ENCODE results near the gene ZNF740.

ZNF740 gene

DNA sequence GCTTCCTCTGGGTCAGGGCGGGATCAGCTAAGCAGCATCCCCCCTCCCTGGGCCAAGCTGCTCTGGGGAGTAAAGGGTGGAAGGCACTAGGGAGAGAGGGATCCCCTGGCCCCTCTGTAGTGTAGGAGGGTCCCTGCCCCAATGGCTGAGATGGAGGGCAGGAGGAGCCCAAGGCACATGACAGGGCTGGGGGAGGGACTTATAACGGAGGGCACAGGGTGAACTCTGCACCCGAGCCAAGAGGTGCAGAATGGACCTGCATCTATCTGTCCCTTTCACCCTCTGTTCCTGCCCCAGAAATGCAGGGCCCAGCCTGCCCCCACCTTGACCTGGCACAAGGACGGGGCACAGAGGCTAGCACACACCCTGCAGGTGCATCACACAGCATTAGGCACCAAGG is 30.3 kb downstream of the ZNF740 start:
- Mint-ChIP-seq H3K4me3 (no peak overlapping the region), H3K27ac (no peak overlapping the region), H3K27me3 (no peaks in the 10 kb centered on the region), H3K4me1 (ENCODE audit: low read depth) (peaks cover 67% of the 10 kb centered on the region), H3K36me3 (no peaks in the 10 kb centered on the region), H3K9me3 (ENCODE audit: low read depth) (no peaks in the 10 kb centered on the region)

DNA sequence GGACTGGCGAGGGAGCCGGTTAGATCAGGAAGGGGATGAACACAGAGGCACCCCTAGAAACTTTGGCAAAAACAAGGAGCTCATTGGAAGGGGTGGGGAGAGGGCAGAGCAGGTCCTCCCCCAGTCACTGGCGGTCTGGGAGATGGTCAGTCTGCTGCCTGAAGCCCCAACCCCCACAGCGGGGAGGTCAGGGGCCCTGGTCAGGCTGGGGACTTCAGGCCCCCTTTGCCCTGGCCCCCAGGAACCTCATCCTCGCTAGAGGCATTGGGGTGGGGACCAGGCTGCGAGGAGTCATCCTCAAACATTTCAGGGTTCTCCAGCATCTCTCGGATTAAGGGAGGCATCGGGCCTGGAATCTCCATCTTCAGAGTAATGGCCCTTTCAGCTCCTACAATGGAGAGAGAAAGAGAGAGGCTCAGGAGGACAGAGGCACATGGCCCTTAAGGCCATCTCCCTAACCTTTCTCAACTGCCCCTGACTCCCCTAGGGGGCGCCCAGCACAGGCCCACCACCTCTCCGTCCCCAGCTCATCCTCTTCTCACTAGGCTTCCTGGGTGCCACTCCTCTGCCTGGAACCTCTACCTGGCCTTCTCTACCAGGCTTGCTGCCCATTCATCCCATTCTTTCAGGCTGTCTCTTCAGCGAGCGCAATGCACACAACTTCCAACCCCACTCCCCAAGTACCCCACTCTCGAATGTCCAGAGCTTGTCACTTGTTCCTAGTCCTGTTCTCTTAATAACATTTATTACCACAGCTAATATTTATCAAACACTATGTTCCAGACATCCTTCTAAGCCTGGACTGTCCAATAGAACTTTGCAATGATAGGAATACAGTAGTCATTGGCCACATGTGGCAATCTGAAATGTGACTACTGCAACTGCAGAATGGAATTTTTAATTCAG is 31.2 kb downstream of the ZNF740 start:
- Mint-ChIP-seq H3K4me1 (ENCODE audit: low read depth) (peaks cover 67% of the 10 kb centered on the region), H3K4me3 (no peak overlapping the region), H3K36me3 (no peaks in the 10 kb centered on the region), H3K27ac (peak overlapping the region; percentile 50), H3K9me3 (ENCODE audit: low read depth) (no peaks in the 10 kb centered on the region), H3K27me3 (no peaks in the 10 kb centered on the region)

- Mint-ChIP-seq H3K27ac (peak overlapping the region; percentile 72), H3K36me3 (no peaks in the 10 kb centered on the region), H3K9me3 (ENCODE audit: low read depth) (no peaks in the 10 kb centered on the region), H3K27me3 (no peaks in the 10 kb centered on the region), H3K4me3 (no peak overlapping the region), H3K4me1 (ENCODE audit: low read depth) (peaks cover 69% of the 10 kb centered on the region)
These were observed 32.4 kb downstream of the ZNF740 start for GRCh38 chr12:53212931-53213330.

DNA sequence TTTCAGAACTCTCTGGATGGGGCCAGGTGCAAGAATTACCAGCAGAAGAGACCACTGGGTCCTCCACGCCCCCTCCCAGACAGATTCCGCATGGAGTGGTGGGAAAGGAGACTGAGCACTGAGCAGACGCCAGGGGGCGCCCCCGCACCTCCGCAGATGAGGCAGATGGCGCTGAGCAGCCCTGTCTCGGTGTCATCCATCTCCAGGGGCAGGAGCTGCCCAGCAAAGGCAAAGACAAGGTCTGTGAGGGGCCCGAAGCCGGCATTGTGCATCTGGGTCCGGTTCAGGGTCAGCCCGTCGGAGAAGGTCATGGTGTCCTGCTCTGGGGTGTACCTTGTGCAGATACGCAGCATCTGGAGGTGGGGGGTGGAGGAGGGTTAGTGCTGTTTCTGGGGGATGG is 32.8 kb downstream of the ZNF740 start:
- Mint-ChIP-seq H3K4me1 (ENCODE audit: low read depth) (peaks cover 67% of the 10 kb centered on the region), H3K9me3 (ENCODE audit: low read depth) (no peaks in the 10 kb centered on the region), H3K4me3 (peak overlapping the region; percentile 5), H3K27me3 (no peaks in the 10 kb centered on the region), H3K36me3 (no peaks in the 10 kb centered on the region), H3K27ac (peak overlapping the region; percentile 72)

- no peak overlapping the region for H3K4me3 Mint-ChIP-seq
- no peaks in the 10 kb centered on the region for H3K27me3 Mint-ChIP-seq
- peaks cover 65% of the 10 kb centered on the region for H3K4me1 Mint-ChIP-seq (ENCODE audit: low read depth)
- no peaks in the 10 kb centered on the region for H3K9me3 Mint-ChIP-seq (ENCODE audit: low read depth)
- peak overlapping the region; percentile 41 for H3K27ac Mint-ChIP-seq
- no peaks in the 10 kb centered on the region for H3K36me3 Mint-ChIP-seq
These were observed 33.7 kb downstream of the ZNF740 start for GRCh38 chr12:53214221-53214620.

GRCh38 chr12:53214687-53215455 is 34.3 kb downstream of the ZNF740 start:
- Mint-ChIP-seq H3K4me3 (no peak overlapping the region), H3K27ac (peak overlapping the region; percentile 78), H3K27me3 (no peaks in the 10 kb centered on the region), H3K9me3 (ENCODE audit: low read depth) (no peaks in the 10 kb centered on the region), H3K4me1 (ENCODE audit: low read depth) (peaks cover 64% of the 10 kb centered on the region), H3K36me3 (no peaks in the 10 kb centered on the region)

DNA sequence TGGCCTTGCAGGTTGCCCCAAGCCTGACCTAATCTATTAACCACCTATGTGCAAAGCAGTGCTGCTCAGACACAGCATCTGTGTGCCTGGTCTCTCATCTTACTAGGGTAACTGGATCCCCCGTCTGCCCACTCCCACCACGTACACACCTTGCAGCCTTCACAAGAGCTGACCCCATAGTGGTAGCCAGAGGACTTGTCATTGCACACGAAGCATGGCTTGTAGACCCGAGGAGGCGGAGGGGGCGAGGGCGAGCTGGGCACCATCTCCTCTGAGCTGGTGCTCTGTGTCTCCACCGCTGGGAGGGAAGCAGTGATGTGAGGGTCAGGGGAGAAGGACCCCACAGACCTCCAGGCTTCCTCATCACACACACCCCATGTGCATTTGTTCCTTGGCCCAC is 35.0 kb downstream of the ZNF740 start:
- H3K4me1 Mint-ChIP-seq (ENCODE audit: low read depth): peaks cover 65% of the 10 kb centered on the region
- H3K27me3 Mint-ChIP-seq: no peaks in the 10 kb centered on the region
- peak overlapping the region; percentile 78 for H3K27ac Mint-ChIP-seq
- H3K4me3 Mint-ChIP-seq: peak overlapping the region; percentile 75
- H3K9me3 Mint-ChIP-seq (ENCODE audit: low read depth): no peaks in the 10 kb centered on the region
- no peaks in the 10 kb centered on the region for H3K36me3 Mint-ChIP-seq

DNA sequence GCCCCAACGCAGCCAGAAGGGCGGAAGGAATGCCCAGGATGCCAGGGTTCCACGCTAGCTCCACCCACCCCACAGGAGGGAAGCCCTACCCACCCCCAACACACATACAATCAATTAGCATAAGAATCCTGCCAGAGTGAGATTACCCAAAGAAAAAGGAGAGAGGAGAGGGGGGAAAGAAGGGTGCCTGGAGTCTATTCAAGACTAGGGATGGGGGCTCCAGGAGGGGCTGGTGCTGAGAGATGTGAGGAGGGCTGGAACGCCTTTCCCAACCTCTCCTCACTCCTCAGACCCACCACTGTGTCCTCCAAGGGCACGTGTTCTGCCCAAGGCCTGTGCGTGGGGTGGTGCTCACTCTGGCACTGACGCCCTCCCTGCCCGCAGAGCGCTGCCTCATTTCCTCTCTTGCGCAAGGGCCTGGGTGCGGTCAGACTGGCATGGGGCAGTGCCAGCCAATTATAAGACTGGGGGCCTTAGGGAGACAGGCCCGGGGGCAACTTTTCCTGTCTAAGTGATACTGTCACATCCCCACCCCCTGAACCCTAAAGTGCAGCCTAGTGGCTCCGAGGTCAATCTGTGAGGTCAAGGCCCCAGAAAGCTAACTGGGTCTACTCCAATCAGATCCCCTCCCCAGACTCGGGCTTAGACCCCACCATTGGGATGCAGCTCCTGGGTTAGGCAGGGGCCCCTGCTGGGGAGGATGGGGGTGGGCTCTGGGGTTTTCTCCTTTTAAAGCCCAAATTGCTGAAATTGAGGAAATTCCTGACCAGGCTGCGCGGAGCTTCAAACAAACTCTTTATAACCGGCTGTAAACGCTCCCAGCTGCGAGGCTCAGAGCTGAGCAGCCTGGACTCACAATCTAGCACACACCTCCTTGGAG is 36.8 kb downstream of the ZNF740 start:
- no peaks in the 10 kb centered on the region for H3K9me3 Mint-ChIP-seq (ENCODE audit: low read depth)
- peaks cover 70% of the 10 kb centered on the region for H3K4me1 Mint-ChIP-seq (ENCODE audit: low read depth)
- peak overlapping the region; percentile 89 for H3K27ac Mint-ChIP-seq
- H3K4me3 Mint-ChIP-seq: peak overlapping the region; percentile 96
- no peaks in the 10 kb centered on the region for H3K27me3 Mint-ChIP-seq
- H3K36me3 Mint-ChIP-seq: no peaks in the 10 kb centered on the region

DNA sequence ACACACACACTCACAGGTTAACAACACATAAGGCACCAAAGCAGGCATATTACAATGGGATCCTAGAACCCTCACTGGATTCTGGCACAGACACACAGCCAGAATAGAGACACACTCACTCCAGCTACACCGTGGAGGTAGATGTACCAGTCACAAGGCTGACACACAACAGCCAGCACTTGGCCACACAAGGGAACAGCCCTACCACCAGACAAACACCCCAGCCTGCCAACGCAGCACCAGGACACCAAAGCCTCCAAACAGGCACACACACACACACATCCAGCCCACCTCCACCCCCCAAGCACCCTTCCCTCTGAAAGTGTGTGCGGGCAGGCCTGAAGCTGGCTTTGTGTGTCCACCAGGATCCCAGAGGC is 37.4 kb downstream of the ZNF740 start:
- H3K9me3 Mint-ChIP-seq (ENCODE audit: low read depth): no peaks in the 10 kb centered on the region
- H3K27ac Mint-ChIP-seq: peak overlapping the region; percentile 89
- H3K4me3 Mint-ChIP-seq: peak overlapping the region; percentile 96
- no peaks in the 10 kb centered on the region for H3K27me3 Mint-ChIP-seq
- peaks cover 73% of the 10 kb centered on the region for H3K4me1 Mint-ChIP-seq (ENCODE audit: low read depth)
- no peaks in the 10 kb centered on the region for H3K36me3 Mint-ChIP-seq

DNA sequence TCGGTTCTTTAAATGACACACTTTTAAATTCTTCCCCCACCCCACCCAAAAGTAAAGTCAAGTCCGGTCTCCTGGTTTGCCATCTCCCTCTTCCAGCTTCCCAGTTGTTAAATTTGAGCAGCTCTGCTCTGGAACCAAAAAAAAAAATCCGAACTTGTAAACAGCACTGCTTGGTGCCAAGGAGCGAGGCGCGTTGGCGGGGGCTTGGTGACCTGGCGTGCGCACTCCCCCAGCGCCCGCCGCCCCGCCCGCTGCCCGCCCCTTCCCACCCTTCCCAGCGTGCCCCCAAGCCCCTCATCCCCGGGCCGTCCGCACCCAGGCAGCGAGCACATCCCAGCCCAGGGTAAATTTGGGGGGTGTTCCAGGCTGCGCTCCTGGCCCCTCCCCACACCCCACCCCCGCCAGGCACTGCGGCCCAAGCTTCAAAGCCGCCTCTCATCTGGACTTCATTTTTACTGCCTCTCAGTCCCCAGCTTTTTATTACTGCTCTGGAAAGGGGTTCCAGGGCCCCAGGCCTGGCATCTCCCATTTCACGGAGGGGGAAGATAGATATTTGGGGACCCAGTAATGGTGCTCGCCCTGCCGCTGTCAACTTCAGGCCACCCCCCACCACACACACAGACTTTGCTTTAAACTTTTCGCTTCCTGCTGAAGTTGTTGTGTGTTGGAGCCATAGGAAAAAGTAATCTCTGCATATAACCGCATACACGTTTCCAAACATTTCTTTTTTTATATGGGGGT is 38.2 kb downstream of the ZNF740 start:
- Mint-ChIP-seq H3K9me3 (ENCODE audit: low read depth) (no peaks in the 10 kb centered on the region), H3K27me3 (no peaks in the 10 kb centered on the region), H3K4me1 (ENCODE audit: low read depth) (peaks cover 72% of the 10 kb centered on the region), H3K27ac (peak overlapping the region; percentile 99), H3K4me3 (peak overlapping the region; percentile 96), H3K36me3 (no peaks in the 10 kb centered on the region)

DNA sequence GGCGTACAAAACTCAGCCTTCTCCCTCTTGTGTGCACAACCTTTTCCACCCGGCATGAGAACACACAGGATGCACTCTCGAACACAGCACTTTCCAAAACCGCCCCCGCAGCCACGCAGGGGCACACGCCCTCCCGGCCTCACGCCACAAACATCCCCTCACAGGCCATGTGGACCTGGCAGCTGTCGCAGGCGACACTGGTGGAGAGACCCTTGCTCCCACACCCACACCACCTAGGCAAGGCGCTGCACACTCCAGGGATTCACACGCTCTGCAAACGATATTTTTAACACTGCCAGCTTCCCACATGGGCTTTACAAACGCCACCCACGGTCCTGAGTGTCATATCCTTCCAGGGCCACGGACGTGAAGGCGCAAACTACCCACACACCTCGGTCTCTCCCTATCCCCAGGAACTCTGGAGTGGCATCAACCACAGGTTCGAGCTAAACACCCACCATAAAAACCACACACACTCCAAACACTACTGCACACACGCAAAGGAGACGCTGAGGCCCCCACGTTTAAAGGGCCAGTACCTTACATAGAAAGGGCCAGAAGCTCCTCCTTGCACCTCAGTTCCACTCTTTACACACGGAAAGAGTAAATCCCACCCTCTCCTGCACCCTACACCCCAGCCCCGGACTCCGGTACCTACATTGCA is 38.9 kb downstream of the ZNF740 start:
- peaks cover 73% of the 10 kb centered on the region for H3K4me1 Mint-ChIP-seq (ENCODE audit: low read depth)
- H3K9me3 Mint-ChIP-seq (ENCODE audit: low read depth): no peaks in the 10 kb centered on the region
- no peaks in the 10 kb centered on the region for H3K36me3 Mint-ChIP-seq
- H3K4me3 Mint-ChIP-seq: peak overlapping the region; percentile 96
- peak overlapping the region; percentile 99 for H3K27ac Mint-ChIP-seq
- no peaks in the 10 kb centered on the region for H3K27me3 Mint-ChIP-seq

- H3K9me3 Mint-ChIP-seq (ENCODE audit: low read depth): no peaks in the 10 kb centered on the region
- H3K4me1 Mint-ChIP-seq (ENCODE audit: low read depth): peaks cover 78% of the 10 kb centered on the region
- H3K36me3 Mint-ChIP-seq: no peaks in the 10 kb centered on the region
- H3K27me3 Mint-ChIP-seq: no peaks in the 10 kb centered on the region
- H3K27ac Mint-ChIP-seq: peak overlapping the region; percentile 99
- peak overlapping the region; percentile 96 for H3K4me3 Mint-ChIP-seq
These were observed 39.6 kb downstream of the ZNF740 start for GRCh38 chr12:53219956-53220693.

- H3K27me3 Mint-ChIP-seq: no peaks in the 10 kb centered on the region
- no peaks in the 10 kb centered on the region for H3K9me3 Mint-ChIP-seq (ENCODE audit: low read depth)
- peak overlapping the region; percentile 99 for H3K27ac Mint-ChIP-seq
- no peaks in the 10 kb centered on the region for H3K36me3 Mint-ChIP-seq
- peaks cover 79% of the 10 kb centered on the region for H3K4me1 Mint-ChIP-seq (ENCODE audit: low read depth)
- H3K4me3 Mint-ChIP-seq: peak overlapping the region; percentile 96
These were observed 40.2 kb downstream of the ZNF740 start for GRCh38 chr12:53220694-53221202.

Data from activated naive CD8-positive, alpha-beta T cell (primary cell).